Measurements from ENCODE around the gene TAS2R50. TPM values are rescaled to one million over a fixed set of nuclear protein-coding genes. Genes with fewer than 3 reads are reported as not detected.

TAS2R50 gene
- total RNA-seq, 3 donors from 2014 or later, result 0.92 to 3.7 (median 1.5) TPM

GRCh38 chr12:10936506-10936905 is 50.2 kb downstream of the TAS2R50 start:
- H3K9me3 ChIP-seq, result no peaks in the 10 kb centered on the region
- ATAC-seq (no peak), DNase-seq (no peak)
- no peak overlapping the region for H3K4me3 ChIP-seq
- no peaks in the 10 kb centered on the region for H3K4me1 ChIP-seq (ENCODE audit: low read depth)
- intact Hi-C loops (cut with DNase I, micrococcal nuclease), result no loop called here
- no peaks in the 10 kb centered on the region for H3K36me3 ChIP-seq (ENCODE audit: low read depth)
- TF ChIP-seq CTCF (IDR thresholded peaks at IDR 0.05), result no peak

Other genes starting within 250 kb of the TAS2R50 start
- not detected for gene TAS2R7, start 184.3 kb downstream of the TAS2R50 start, total RNA-seq
- gene TAS2R8, start 179.6 kb downstream of the TAS2R50 start, total RNA-seq, result not detected
- gene TAS2R9, start 176.7 kb downstream of the TAS2R50 start, total RNA-seq, result not detected
- under 1 TPM in 2 of 3 donors, not detected in 1; 0.39 to 0.87 TPM for gene TAS2R10, start 160.6 kb downstream of the TAS2R50 start, total RNA-seq
- gene PRR4, start 137.4 kb downstream of the TAS2R50 start, total RNA-seq, result 1 to 10 TPM in 1 of 3 donors, under 1 TPM in 2; 0.60 to 3.4 (median 0.79) TPM
- gene PRH1, start 102.7 kb downstream of the TAS2R50 start, total RNA-seq, result 10 to 100 TPM; 14.2 to 24.0 (median 15.4) TPM
- gene TAS2R13, start 77.3 kb downstream of the TAS2R50 start, total RNA-seq, result 1 to 10 TPM; 1.1 to 3.2 (median 1.3) TPM
- under 1 TPM in 1 of 3 donors, not detected in 2; 0.73 TPM for gene PRH2, start 57.7 kb downstream of the TAS2R50 start, total RNA-seq
- 1 to 10 TPM; 1.7 to 5.4 (median 2.6) TPM for gene TAS2R14, start 47.6 kb downstream of the TAS2R50 start, total RNA-seq
- 1 to 10 TPM; 1.6 to 3.9 (median 1.7) TPM for gene TAS2R20, start 11.4 kb upstream of the TAS2R50 start, total RNA-seq
- gene TAS2R19, start 35.7 kb upstream of the TAS2R50 start, total RNA-seq, result 1 to 10 TPM; 2.1 to 6.8 (median 2.3) TPM
- 1 to 10 TPM; 2.6 to 8.1 (median 3.5) TPM for gene TAS2R31, start 44.5 kb upstream of the TAS2R50 start, total RNA-seq
- gene TAS2R46, start 75.4 kb upstream of the TAS2R50 start, total RNA-seq, result 1 to 10 TPM in 1 of 3 donors, under 1 TPM in 2; 0.87 to 4.2 (median 0.98) TPM
- 1 to 10 TPM in 1 of 3 donors, under 1 TPM in 1, not detected in 1; 0.51 to 1.3 TPM for gene TAS2R43, start 105.4 kb upstream of the TAS2R50 start, total RNA-seq
- gene TAS2R30, start 147.7 kb upstream of the TAS2R50 start, total RNA-seq, result 1 to 10 TPM; 3.0 to 5.9 (median 3.5) TPM
- 10 to 100 TPM in 1 of 3 donors, 1 to 10 TPM in 2; 7.9 to 12.5 (median 9.5) TPM for gene SMIM10L1, start 184.3 kb upstream of the TAS2R50 start, total RNA-seq
- gene TAS2R42, start 200.0 kb upstream of the TAS2R50 start, total RNA-seq, result not detected

Measured in mucosa of descending colon (tissue), 3 donors.